Measurements from ENCODE around the gene INPP5E.

GRCh38 chr9:136409557-136410455 is 29.8 kb downstream of the INPP5E start:
- TF ChIP-seq POLR2A (IDR thresholded peaks at IDR 0.05; ENCODE audit: low read depth) = no peak
- no peak for TF ChIP-seq CTCF (IDR thresholded peaks at IDR 0.05)
- TF ChIP-seq EP300 (IDR thresholded peaks at IDR 0.05) = no peak
- TF ChIP-seq POLR2AphosphoS5 (IDR thresholded peaks at IDR 0.05) = no peak

All from esophagus muscularis mucosa (tissue), 4 donors.